Measurements from ENCODE around the gene PRM2.
A peak's percentile ranks its signal among the peaks of the same experiment; 100 is the strongest.
"Not testable (repeated sequence)": the region's sequence is repeated elsewhere in the genome, so short reads cannot be mapped to it uniquely, and the experiment has no call there.

PRM2 gene

DNA sequence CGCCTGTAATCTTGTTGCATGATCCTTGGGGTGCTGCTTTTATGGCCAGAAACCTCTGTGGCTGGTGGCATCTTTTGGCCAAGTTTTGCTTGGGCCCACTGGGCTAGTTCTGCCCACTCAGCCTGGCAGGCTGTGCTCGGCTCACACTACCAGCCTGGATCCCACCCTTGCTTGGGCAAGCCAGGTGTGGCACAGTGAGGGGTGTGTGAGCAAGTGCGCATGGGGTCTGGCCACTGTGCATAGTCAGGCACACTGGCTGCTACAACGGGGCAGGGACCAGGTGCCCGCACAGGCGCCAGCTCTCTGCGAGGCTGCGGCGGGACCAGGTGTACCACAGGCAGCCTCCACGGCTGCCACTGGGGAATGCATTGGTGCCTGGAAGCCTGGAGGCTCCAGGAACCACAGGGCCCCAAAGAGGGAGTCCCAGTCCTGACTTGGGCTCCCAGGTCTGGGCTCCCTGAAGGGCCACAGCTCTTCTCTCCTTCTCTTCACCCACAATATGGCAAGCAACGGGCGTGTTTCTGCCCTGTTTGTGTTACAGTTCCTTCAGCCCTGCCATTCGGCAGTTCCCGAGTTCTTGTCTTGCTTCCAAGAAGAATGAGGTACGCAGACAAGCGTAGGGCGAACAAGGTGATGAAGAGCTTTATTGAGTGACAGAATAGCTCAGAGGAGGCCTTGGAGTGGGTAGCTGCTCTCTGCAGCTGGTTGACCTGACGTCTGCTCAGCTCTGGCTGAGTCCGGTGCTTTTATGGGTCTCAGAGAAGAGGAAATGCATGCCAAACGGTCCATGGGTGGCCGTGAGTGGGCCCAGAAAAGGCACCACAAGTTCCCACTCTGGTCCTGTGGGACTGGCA, 31.6 kb upstream of the PRM2 start:
- DNase-seq (ENCODE audit: low read depth) = no peak

DNA sequence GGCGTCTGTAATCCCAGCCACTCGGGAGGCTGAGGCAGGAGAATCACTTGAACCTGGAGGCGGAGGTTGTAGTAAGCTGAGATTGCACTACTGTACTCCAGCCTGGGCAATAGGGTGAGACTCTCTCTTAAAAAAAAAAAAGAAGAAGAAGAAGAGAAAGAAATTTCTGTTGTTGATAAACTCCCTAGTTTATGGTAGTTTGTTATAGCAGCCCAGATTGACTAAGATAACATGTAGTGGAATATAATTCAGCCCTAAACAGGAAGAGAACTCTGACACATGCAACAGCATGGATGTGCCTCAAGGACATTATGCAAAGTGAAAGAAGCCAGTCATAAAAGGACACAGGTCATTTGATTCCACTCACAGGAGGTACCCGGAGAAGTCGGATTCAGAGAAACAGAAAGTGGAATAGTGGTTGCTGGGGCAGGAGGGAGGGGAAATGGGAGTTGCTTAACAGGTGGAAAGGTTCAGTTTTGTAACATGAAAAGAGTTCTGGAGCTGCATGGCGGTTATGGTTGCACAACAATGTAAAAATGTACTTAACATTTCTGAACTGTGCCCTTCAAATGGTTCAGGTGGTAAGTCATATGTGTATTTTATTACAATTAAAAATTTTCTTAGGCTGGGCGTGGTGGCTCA, 30.8 kb upstream of the PRM2 start:
- no peak for DNase-seq (ENCODE audit: low read depth)

DNA sequence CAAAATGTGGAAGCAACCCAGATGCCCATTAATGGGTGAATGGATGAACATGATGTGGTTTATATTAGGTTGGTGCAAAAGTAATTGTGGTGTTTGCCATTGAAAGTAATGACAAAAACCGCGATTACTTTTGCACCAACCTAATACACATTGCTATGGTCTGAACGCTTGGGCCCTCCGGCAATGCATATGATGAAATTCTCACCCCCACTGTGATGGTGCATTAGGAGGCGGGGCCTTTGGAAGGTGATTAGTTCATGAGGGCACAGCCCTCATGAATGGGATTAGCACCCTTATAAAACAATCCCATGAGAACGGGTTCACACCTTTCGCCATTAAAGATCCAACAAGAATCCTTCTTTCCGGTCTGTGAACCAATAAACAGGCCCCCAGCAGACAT, 30.1 kb upstream of the PRM2 start:
- no peak for DNase-seq (ENCODE audit: low read depth)

DNA sequence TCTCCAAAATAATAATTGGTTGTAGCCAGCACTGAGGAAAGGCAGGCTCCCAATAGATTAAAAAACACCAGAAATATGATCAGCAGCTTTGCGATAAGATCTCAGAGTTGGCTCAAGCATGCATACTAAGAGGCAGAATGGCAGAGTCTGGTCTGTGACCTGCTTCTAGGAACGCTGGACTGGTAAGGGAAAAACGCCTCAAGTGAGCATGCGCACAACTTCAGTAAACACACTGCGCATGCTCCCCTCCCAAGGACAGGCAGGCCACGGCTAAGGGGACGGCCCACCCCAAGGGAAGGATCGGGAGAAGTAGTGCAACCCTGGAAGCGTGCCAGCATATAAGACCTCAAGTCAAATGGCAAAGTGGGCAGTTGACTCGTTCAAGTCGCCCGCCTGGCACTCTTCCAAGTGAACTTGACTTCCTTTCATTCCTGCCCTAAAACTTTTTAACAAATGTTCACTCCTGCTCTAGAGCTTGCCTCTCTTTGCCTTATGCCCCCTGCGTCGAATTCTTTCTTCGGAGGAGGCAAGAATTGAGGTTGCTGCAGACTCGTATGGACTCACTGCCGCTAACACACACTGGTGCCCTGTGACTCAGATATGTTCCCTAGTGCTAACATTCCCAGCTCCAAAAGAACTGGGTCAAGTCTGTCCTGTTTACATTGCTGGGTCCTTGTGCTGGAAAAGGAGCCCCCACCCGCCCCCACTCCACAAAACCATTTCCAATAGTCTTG, 27.3 kb upstream of the PRM2 start:
- no peak for DNase-seq (ENCODE audit: low read depth)

DNA sequence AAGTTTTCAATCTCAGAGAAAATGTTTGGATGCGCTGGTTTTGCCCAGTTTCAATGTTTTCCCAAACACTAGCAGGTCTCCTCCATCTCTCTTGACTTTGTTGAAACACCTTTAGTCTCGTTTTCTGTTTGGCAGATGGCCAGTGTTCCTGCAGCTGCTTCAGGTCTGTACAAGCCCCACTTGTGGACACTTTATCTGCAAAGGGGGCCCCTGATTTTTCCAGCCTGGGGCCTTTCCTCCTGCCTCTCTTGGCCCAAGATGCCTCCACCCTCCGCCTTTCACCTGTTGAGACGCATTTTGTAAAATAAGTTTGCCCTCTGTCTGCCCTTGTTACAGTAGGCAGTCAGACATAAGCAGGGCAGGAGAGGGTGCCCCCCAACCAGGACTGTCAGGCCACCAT, 26.7 kb upstream of the PRM2 start:
- no peak for DNase-seq (ENCODE audit: low read depth)

DNA sequence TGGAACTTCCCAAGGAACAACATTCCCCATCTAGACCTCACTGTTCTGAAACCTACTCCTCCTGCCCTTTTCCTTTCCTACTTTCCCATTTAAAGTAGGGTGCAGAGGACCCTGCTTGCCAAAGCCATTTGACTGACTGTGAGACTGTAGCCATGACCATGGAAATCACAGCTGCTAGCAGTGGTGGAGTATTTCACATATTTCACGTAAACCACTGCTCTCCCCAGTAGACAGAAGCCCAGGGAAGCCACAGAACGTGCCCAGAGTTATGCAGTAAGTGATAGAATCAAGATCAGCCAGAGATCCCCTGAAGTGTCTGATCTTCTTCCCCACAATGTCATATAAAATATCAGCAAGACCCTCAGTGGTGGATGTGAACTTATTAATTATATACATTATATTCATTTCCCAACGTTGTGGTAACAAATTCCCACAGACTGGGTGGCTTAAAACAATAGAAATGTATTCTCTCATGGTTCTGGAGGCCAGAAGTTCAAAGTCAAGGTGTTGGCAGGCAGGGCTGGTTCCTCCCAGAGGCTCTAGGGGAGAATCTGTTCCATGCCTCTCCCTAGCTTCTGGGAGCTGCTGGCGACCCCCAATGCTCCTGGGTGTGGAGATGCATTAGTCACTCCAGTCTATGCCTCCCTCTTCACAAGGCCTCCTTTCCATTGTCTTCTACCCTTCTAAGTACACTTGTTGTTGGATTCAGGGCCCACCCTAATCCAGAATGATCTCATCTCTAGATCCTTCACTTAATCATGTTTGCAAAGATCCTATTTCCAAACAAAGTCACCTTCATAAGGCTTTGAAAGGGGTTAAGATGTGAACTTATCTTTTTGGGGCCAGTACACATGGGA, 25.6 kb upstream of the PRM2 start:
- DNase-seq (ENCODE audit: low read depth) = no peak

DNA sequence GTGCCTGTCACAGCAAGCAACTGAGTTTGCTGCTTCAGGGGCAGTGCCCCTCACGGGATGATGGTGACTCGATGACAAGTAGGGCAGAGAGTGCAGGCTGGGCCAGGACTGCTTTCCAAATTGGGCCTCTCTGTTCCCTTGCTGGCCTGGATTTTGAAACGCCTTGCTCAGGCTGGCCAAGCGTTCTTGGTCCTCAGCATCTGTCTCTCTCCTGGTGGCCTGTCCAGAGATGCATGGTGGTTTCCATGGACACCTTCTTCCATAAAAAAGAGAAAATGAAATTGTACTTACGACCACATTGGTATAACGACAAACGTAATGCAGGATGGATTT, 24.2 kb upstream of the PRM2 start:
- no peak for DNase-seq (ENCODE audit: low read depth)

DNA sequence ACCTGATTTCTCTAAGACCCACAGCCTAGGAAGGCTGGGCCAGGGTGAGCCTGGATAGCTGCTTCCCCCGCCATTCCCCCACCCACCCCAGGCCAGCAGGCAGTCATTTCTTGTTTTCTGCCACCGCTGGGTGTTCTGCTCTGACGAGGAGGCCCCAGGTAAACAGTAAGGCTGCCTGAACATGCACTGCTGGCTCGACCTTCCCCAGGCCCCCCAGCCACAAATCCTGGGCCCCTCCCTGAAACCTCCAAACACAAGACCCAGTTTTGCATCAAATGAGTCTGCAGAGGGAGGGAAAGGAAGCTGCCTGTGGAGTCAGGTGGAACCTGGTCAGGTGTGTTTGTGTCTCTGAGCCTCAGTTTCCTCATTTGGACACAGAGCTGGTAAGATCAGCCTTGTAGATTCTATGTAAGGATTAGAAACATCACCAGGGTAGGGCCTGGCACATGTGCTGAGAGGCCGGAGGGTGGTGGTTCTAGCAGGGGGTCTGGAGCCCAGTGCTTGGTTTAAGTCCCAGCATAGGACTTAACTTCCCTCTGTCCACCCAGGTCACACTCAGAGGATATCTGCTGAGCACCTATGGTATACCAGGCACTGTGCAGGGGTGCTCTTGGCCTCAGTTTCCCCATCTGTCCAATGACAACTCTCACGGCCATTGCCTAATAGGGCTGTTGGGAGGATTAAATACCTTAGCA, 23.7 kb upstream of the PRM2 start:
- no peak for DNase-seq (ENCODE audit: low read depth)

DNA sequence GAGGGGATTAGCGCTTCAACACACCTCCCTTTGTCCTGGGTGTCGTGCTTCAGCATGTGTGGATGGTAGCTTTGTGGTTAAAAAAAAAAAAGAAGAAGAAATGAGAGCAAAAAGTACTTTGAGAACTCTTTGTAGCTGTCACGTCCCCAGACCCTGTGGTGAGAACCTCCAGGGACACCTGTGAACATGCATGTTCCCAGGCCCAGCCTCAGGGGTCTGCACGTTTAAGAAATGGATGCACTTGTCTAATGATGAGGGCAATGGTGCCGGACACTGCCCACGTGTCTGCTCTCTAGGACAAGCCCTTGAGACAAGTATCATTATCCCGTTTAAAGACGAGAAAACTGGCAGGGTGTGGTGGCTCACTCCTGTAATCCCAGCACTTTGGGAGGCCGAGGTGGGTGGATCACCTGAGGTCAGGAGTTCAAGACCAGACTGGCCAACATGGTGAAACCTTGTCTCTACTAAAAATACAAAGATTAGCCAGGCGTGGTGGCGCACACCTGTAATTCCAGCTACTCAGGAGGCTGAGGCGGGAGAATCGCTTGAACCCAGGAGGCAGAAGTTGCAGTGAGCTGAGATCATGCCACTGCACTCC, 22.8 kb upstream of the PRM2 start:
- not testable (repeated sequence) for DNase-seq (ENCODE audit: low read depth)

DNA sequence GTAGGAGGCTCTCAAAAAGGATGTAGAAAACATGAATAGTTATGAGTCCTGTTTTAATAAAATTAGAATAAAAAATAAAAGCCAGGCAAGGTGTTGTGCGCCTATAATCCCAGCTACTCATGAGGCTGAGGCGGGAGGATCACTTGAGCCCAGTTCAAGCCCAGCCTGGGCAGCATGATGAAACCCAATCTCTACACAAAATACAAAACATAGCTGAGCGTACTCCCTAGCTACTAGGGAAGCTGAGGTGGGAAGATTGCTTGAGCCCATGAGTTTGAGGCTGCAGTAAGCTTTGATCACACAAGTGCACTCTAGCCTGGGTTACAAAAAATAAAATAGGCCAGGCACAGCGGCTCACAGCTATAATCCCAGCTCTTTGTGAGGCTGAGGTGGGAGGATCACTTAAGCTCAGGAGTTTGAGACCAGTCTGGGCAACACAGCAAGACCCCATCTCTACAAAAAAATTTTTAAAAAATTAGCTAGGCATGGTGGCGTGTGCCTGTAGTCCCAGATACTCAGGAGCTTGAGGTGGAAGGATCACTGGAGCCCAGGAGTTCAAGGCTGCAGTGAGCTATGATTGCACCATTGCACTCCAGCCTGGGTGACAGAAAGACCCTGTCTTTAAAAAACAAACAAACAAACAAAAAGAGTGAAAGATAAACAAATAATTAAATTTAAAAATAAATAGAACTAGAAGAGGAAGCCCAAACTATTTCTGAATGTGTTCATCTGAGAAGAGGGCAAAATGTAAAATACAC, 22.0 kb upstream of the PRM2 start:
- no peak for DNase-seq (ENCODE audit: low read depth)

DNA sequence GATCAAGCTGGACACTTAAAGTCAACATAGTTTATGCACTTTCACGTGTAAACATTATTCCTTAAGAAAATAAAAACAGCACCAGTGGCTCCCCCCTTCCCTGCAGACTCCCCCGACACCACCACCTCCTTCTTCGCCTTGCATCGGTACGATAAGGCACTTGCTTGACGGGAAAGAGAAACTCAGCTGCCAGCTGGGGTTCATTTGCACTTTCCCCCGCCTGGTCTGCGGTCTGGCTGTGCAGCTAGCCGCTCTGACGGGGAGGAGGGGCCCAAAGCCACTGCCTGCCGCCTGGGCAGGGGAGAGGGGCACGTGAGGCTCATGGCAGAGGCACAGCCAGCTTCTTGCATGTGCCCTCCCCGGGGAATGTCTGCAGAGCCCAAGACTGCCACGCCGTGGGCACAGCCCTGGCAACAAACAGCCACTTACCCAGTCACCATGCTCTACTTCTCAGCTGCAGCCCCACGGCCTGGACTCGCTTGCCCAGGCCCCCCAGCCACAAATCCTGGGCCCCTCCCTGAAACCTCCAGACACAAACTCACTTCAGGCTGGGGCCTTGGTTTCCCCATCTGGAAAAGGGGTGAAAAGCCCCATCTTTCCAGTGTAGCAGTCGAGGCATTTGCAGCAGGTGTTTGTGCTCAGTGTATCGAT, 21.3 kb upstream of the PRM2 start:
- peak; percentile 39 for DNase-seq (ENCODE audit: low read depth)

DNA sequence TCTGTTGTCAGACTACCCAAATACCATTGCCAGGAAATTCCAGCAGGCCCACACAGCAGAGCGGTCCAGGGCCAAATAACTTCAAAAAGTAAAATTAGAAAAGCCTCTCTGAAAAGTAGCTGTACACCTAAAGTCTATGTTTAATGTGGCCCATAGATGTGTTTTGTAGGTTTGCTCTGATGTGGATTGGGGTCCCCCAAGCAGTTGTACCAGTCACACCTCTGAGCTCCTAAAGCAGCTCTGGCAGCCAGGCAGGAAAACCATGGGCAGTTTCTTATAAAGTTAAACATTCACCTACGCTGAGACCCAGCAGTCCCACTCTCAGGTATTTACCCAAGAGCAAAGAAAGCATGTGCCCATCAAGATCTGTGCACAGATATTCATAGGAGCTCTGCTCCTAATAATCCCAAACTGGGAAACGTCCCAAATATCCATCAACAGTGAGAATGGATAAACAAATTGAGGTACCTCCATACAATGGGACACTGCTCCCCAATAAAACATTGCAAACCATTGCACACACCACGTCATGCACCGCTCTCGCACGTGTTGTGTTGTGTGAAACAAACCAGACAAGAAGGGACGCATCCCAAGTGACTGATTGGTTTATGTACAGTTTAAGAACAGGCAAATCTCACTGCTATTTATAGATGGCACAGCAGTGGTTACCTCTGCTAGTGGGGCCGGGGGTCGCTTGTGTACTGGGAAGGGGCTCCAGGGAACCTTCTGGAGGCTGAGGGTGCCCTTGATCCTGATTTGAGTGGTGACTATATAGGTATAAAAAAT, 20.6 kb upstream of the PRM2 start:
- no peak for DNase-seq (ENCODE audit: low read depth)

DNA sequence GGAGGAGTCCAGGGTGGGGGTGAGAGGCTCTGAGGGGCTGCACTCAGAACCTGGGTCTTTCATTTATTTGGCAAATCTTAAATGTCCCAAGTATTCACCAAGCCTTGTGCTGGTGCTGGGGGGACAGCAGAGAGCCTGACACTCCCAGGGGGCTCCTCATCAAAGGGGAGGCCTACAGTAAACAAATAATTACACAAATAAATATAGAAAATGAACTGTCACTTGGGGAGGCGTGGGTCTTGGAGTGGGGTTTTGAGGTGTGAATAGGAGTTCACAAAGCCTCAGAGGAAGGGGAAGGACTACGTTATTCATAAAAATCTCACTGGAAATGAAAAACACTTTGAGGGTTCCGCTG, 20.0 kb upstream of the PRM2 start:
- DNase-seq (ENCODE audit: low read depth) = no peak

DNA sequence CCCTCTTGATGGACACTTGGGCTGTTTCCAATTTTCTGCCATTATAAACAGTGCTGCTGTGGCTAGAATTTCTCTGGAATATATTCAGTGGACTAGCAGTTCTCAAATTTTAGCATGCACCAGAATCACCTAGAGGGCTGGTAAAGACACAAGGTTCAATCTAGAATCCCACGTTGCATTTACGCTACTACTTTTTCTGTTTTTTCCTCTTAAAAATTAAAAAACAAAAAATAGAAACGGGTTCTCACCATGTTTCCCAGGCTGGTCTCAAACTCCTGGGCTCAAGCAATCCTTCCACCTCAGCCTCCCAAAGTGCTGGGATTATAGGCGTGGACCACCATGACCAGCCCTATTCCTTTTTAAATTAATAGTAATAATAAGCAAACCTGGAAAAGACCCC, 19.4 kb upstream of the PRM2 start:
- DNase-seq (ENCODE audit: low read depth) = no peak

DNA sequence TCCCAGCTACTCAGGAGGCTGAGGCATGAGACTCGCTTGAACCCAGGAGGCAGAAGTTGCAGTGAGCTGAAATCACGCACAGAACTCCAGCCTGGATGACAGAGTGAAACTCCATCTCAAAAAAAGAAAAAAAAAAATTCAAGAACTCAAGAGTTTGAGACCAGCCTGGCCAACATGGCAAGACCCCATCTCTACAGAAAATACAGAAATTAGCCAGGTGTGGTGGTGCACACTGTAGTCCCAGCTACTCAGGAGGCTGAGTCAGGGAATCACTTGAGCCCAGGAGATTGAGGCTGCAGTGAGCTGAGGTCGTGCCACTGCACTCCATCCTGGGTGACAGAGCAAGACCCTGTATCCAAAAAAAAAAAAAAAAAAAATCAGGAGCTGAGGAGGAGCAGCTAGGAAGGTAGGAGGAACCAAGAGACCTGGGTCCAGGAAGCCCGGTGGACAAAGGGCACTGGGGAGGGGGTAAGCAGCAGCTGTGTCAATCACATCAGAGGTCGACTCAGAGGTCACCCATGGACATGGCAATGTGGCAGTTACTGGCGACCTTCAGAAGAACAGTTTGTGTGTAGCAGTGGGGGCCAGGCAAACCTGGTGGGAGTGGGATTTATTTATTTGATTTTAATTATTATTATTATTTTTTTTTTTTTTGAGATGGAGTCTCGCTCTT, 15.9 kb upstream of the PRM2 start:
- DNase-seq (ENCODE audit: low read depth) = no peak

DNA sequence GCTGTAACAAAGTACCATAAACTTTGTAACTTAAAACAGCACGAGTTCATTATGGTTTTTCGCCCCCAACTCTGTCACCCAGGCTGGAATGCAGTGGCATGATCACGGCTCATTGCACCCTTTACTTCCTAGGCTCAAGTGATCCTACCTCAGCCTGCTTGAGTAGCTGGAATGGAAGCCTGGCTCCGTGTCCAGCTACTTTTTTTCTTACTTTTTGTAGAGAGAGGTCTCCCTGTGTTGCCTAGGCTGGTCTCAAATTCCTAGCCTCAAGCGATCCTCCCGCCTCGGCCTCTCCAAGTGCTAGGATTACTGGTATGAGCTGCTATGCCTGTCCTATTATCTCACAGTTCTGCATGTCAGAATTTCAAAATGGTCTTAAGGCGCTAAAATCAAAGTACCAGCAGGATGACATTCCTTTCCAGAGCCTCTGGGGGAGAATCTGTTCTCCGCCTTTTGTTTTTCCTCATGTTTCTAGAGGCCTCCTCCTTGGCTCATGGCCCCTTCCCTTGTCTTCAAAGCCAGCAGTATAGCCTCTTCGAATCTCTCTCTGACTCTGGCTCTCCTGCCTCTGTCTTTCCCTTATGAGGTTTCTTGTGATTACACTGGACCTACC, 14.9 kb upstream of the PRM2 start:
- DNase-seq (ENCODE audit: low read depth) = no peak

DNA sequence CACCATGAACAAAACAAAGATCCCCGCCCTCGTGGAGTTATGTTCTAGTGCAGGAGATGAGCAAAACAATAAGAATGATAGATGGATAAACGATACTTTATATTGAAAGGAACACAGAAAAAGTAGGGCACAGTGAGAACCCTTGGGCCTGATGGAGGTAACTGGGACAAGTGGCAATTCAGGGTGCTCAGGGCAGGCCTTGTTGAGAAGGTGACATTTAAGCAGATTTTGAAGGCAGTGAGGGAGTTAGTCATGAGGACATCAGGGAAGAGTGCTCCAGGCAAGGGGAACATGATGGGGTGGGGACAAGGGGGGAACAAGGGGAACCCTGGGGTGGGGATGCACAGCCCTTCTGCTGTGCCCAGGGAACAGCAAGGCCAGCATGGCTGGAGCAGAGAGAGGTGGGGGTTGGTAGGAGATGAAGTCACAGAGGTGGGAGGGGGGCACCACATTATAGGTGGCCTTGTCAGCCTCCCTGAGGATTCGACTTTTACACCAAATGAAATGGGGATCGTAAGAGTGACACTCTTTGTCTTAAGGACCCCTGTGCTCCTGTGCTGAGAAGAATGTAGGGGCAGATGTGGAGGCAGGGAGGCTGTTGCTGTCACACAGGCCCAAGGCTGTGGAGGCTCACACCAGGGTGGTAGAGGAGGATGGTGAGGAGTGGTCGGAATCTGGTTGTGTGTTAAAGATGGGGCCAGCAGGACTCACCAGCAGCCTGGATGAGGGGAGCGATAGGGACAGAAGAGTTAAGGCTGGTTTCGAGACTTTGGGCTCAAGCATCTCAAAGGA, 14.0 kb upstream of the PRM2 start:
- DNase-seq (ENCODE audit: low read depth) = no peak

Measured in activated T-helper 9 cell treated with anti-CD3 and anti-CD28 coated beads, Interleukin-2, amount 50 U/mL, for 16 hours (primary cell).